Peyer's patch (tissue), 4 donors: ENCODE measurements around the gene C3orf70.

Experiments
- CTCF ChIP-seq, 6 experiments: fragments of 450-650 bp in 4 of 6; fragments of 200-600 bp in 2 of 6; sonication (generic) in 1 of 6; IDR thresholded peaks; one replicate each; pipeline ENCODE4 v1.5.1; 2017 to 2019; ENCODE audit warnings: antibody characterized with exemption in 6 of 6, mild to moderate bottlenecking in 3 of 6, moderate library complexity in 1 of 6
- POLR2A ChIP-seq, 2 donors: fragments of 450-650 bp; IDR thresholded peaks; one replicate each; pipeline ENCODE4 v1.5.1; 2017; ENCODE audit warnings: antibody characterized with exemption in 2 of 2, mild to moderate bottlenecking in 2 of 2, moderate library complexity in 2 of 2

- no peak for TF ChIP-seq CTCF (IDR thresholded peaks at IDR 0.05)
- no peak for TF ChIP-seq POLR2A (IDR thresholded peaks at IDR 0.05)
These were observed 3.3 kb downstream of the C3orf70 start for GRCh38 chr3:185149591-185149990.
